HepG2 (cell line): Measurements from ENCODE around the gene FUOM.

Experiments
- BCL3 ChIP-seq: sonication (generic); formaldehyde crosslinking; IDR thresholded peaks from 2 replicates; pipeline ENCODE4 v1.5.1; 2020; ENCODE audit warnings: mild to moderate bottlenecking, missing genetic modification reagents, moderate library complexity
- CREM ChIP-seq, 2 experiments: sonication (generic) in 1 of 2; formaldehyde crosslinking in 1 of 2; IDR thresholded peaks; 2 replicates each; pipeline versions ENCODE4 v1.4.0 to v1.6.1; 2016 to 2020; ENCODE audit warnings: antibody characterized with exemption in 1 of 2, mild to moderate bottlenecking in 1 of 2, missing genetic modification reagents in 1 of 2
- PHF21A ChIP-seq: sonication (generic); formaldehyde crosslinking; IDR thresholded peaks from 2 replicates; pipeline ENCODE4 v1.5.0; 2020; ENCODE audit warnings: mild to moderate bottlenecking, missing genetic modification reagents
- POLR2A ChIP-seq, 2 experiments: IDR thresholded peaks; 2 replicates each; pipeline ENCODE4 v1.6.1; 2011; ENCODE audit warnings: low read depth in 2 of 2, low read length in 2 of 2, mild to moderate bottlenecking in 1 of 2, moderate library complexity in 1 of 2; ENCODE audit not compliant: insufficient read depth in 1 of 2
- POLR2AphosphoS2 ChIP-seq: IDR thresholded peaks from 2 replicates; pipeline ENCODE4 v1.6.1; 2011; ENCODE audit warnings: low read depth, low read length, improper control_type of control experiment
- SNRNP70 ChIP-seq: fragments of 200-400 bp; formaldehyde crosslinking; IDR thresholded peaks from 2 replicates; pipeline ENCODE4 v1.6.1; 2017; ENCODE audit warnings: mild to moderate bottlenecking, low read depth, low read length, moderate library complexity
- TEAD2 ChIP-seq: sonication (generic); formaldehyde crosslinking; IDR thresholded peaks from 2 replicates; pipeline ENCODE4 v1.9.0; 2021; ENCODE audit warnings: missing genetic modification reagents
- ZNF513 ChIP-seq: sonication (generic); formaldehyde crosslinking; conservative IDR thresholded peaks from 2 replicates; pipeline ENCODE4 v1.5.0; 2020; ENCODE audit warnings: missing genetic modification reagents
- ZNF644 ChIP-seq: IDR thresholded peaks from 2 replicates; pipeline ENCODE4 v1.6.1; 2016; ENCODE audit warnings: low read depth
- ZNF766 ChIP-seq: sonication (generic); formaldehyde crosslinking; IDR thresholded peaks from 2 replicates; pipeline ENCODE4 v1.5.0; 2020; ENCODE audit warnings: missing genetic modification reagents, borderline replicate concordance
- TF ChIP-seq, protein P1 (sequence below): IDR thresholded peaks from 2 replicates; pipeline ENCODE4 v1.6.1; 2016
- TF ChIP-seq, protein P2 (sequence below): sonication (generic); formaldehyde crosslinking; IDR thresholded peaks from 2 replicates; pipeline ENCODE4 v1.5.0; 2020; ENCODE audit warnings: mild to moderate bottlenecking, missing genetic modification reagents, moderate library complexity
- TF ChIP-seq, protein P3 (sequence below): sonication (generic); formaldehyde crosslinking; IDR thresholded peaks from 2 replicates; pipeline ENCODE4 v1.4.0; 2020; ENCODE audit warnings: missing genetic modification reagents
- TF ChIP-seq, protein P4 (sequence below), 2 experiments: sonication (generic) in 1 of 2; formaldehyde crosslinking in 1 of 2; IDR thresholded peaks; 2 replicates each; pipeline versions ENCODE4 v1.5.1 to v1.6.1; 2011 to 2020; ENCODE audit warnings: borderline replicate concordance in 1 of 2, low read depth in 1 of 2, low read length in 1 of 2, mild to moderate bottlenecking in 1 of 2, missing genetic modification reagents in 1 of 2, moderate library complexity in 1 of 2

GRCh38 chr10:133375357-133376115 lies 17.7 kb upstream of the FUOM start:
- no peak for TF ChIP-seq ZNF513 (CRISPR knock-in tag)
- TF ChIP-seq SNRNP70 = no peak
- TF ChIP-seq, protein P1, sequence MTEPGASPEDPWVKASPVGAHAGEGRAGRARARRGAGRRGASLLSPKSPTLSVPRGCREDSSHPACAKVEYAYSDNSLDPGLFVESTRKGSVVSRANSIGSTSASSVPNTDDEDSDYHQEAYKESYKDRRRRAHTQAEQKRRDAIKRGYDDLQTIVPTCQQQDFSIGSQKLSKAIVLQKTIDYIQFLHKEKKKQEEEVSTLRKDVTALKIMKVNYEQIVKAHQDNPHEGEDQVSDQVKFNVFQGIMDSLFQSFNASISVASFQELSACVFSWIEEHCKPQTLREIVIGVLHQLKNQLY (CRISPR knock-in tag) = no peak
- no peak for TF ChIP-seq CREM (IDR thresholded peaks at IDR 0.05)
- no peak for TF ChIP-seq CREM (CRISPR knock-in tag; IDR thresholded peaks at IDR 0.05)
- TF ChIP-seq TEAD2 (CRISPR knock-in tag) = no peak
- TF ChIP-seq POLR2AphosphoS2 = no peak
- no peak for TF ChIP-seq PHF21A (CRISPR knock-in tag)
- TF ChIP-seq, protein P2, sequence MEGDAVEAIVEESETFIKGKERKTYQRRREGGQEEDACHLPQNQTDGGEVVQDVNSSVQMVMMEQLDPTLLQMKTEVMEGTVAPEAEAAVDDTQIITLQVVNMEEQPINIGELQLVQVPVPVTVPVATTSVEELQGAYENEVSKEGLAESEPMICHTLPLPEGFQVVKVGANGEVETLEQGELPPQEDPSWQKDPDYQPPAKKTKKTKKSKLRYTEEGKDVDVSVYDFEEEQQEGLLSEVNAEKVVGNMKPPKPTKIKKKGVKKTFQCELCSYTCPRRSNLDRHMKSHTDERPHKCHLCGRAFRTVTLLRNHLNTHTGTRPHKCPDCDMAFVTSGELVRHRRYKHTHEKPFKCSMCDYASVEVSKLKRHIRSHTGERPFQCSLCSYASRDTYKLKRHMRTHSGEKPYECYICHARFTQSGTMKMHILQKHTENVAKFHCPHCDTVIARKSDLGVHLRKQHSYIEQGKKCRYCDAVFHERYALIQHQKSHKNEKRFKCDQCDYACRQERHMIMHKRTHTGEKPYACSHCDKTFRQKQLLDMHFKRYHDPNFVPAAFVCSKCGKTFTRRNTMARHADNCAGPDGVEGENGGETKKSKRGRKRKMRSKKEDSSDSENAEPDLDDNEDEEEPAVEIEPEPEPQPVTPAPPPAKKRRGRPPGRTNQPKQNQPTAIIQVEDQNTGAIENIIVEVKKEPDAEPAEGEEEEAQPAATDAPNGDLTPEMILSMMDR = no peak
- TF ChIP-seq POLR2A (IDR thresholded peaks at IDR 0.05; ENCODE audit: insufficient read depth in 1 of 2, low read depth in 2 of 2, low read length in 2 of 2) = no peak
- no peak for TF ChIP-seq BCL3 (CRISPR knock-in tag)
- TF ChIP-seq, protein P3, sequence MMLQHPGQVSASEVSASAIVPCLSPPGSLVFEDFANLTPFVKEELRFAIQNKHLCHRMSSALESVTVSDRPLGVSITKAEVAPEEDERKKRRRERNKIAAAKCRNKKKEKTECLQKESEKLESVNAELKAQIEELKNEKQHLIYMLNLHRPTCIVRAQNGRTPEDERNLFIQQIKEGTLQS (CRISPR knock-in tag) = no peak
- no peak for TF ChIP-seq ZNF644 (CRISPR knock-in tag)
- no peak for TF ChIP-seq ZNF766 (CRISPR knock-in tag)
- TF ChIP-seq, protein P4, sequence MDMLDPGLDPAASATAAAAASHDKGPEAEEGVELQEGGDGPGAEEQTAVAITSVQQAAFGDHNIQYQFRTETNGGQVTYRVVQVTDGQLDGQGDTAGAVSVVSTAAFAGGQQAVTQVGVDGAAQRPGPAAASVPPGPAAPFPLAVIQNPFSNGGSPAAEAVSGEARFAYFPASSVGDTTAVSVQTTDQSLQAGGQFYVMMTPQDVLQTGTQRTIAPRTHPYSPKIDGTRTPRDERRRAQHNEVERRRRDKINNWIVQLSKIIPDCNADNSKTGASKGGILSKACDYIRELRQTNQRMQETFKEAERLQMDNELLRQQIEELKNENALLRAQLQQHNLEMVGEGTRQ (IDR thresholded peaks at IDR 0.05; ENCODE audit: low read depth, low read length) = no peak
- TF ChIP-seq, protein P4 (CRISPR knock-in tag; IDR thresholded peaks at IDR 0.05; ENCODE audit: borderline replicate concordance) = no peak
